Body of pancreas (tissue), 4 donors: ENCODE measurements around the gene ANO2.

Experiments used
- POLR2A ChIP-seq, 3 donors: fragments of 450-650 bp; IDR thresholded peaks; one replicate each; pipeline ENCODE4 v1.6.1; 2016; ENCODE audit warnings: antibody characterized with exemption in 3 of 3, mild to moderate bottlenecking in 2 of 3
- TF ChIP-seq, protein P1 (sequence below), 7 experiments: fragments of 450-650 bp in 4 of 7; fragments of 200-600 bp in 3 of 7; sonication (generic) in 3 of 7; IDR thresholded peaks; one replicate each; pipeline ENCODE4 v1.5.1; 2016 to 2019; ENCODE audit warnings: antibody characterized with exemption in 7 of 7

- no peak for TF ChIP-seq POLR2A (IDR thresholded peaks at IDR 0.05)
- TF ChIP-seq, protein P1, sequence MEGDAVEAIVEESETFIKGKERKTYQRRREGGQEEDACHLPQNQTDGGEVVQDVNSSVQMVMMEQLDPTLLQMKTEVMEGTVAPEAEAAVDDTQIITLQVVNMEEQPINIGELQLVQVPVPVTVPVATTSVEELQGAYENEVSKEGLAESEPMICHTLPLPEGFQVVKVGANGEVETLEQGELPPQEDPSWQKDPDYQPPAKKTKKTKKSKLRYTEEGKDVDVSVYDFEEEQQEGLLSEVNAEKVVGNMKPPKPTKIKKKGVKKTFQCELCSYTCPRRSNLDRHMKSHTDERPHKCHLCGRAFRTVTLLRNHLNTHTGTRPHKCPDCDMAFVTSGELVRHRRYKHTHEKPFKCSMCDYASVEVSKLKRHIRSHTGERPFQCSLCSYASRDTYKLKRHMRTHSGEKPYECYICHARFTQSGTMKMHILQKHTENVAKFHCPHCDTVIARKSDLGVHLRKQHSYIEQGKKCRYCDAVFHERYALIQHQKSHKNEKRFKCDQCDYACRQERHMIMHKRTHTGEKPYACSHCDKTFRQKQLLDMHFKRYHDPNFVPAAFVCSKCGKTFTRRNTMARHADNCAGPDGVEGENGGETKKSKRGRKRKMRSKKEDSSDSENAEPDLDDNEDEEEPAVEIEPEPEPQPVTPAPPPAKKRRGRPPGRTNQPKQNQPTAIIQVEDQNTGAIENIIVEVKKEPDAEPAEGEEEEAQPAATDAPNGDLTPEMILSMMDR (IDR thresholded peaks at IDR 0.05) = no peak
These were observed 291.0 kb downstream of the ANO2 start for GRCh38 chr12:5654019-5654418.
